ENCODE data around the gene TRIM68. TPM values are rescaled to one million over a fixed set of nuclear protein-coding genes. Genes with fewer than 3 reads are reported as not detected.

Gene TRIM68
- total RNA-seq, 5 donors from 2014 or later (not counting 1 experiment from before 2014, with no cell fraction given) = 7.6 to 22.0 (median 17.4) TPM

DNA sequence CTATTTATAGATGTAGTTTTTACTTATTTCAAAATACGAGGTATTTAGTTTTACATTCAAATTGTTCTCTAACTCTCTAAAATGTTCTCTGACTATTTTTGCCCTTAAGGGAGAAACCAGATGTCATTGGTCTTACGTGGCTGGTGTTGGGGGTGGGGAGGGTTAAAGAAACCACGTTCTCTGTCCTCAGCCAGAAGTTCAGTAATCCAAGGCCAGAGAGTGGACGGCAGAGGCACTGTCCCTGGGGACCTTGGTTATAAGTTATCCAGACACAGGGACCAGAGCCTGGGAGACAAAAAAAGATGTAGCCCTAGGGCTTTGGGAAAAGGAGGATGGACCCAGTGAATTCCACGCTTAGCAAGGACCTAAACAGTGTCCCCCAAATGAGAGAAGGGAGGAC lies 35.0 kb upstream of the TRIM68 start:
- Histone ChIP-seq H3K4me1 (ENCODE audit: control insufficient read depth in 1 of 2, extremely low read depth in 1 of 2, insufficient read depth in 2 of 2, low read length in 2 of 2) (no peaks in the 10 kb centered on the region), H3K27me3 (replicated peaks in 1 of 2; ENCODE audit: control insufficient read depth in 2 of 2, extremely low read depth in 1 of 2, insufficient read depth in 2 of 2, low read length in 1 of 2) (peaks cover 0 to 18% of the 10 kb centered on the region in 2 experiments), H3K36me3 (ENCODE audit: control insufficient read depth in 2 of 2, extremely low read depth in 1 of 2, insufficient read depth in 1 of 2, low read length in 1 of 2) (no peaks in the 10 kb centered on the region), H3K9me3 (no peaks in the 10 kb centered on the region), H3K27ac (ENCODE audit: low read length) (no peak overlapping the region), H3K4me3 (ENCODE audit: control insufficient read depth in 1 of 2, extremely low read depth in 1 of 2, low read length in 1 of 2) (no peak overlapping the region)
- WGBS (ENCODE audit: insufficient coverage) = 30% methylated on average over 3 of the region's 5 CpGs
- DNase-seq = no peak
- Mint-ChIP-seq H3K27me3 (peaks cover 3 to 16% of the 10 kb centered on the region in 2 donors), H3K36me3 (no peaks in the 10 kb centered on the region), H3K9me3 (no peaks in the 10 kb centered on the region), H3K4me3 (no peak overlapping the region), H3K27ac (no peak overlapping the region), H3K4me1 (no peaks in the 10 kb centered on the region)
- POLR2A ChIA-PET = no interaction called here
- CTCF ChIA-PET = no interaction called here
- ATAC-seq (replicated peaks in 1 of 4) = no peak

DNA sequence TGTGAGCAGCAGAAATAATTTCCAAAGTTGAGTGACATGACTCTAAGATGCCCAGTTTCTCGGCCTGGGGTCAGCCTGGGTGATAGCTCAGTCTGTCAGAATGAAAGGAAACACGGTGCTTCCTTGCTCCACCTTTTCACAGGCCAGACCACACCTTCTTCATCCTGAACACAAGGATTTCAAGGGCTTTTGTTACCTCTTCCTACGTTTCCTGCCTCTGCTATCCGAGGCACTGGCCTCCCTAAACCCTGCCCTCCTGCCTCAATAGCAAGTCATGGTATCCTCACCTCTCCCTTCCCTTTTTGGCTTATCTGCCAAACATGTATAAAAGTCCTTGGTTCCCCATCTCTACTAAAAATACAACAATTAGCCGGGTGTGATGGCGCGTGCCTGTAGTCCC lies 34.0 kb upstream of the TRIM68 start:
- no peak overlapping the region for H3K4me3 Mint-ChIP-seq
- H3K9me3 Mint-ChIP-seq = no peaks in the 10 kb centered on the region
- POLR2A ChIA-PET = no interaction called here
- ATAC-seq (replicated peaks in 1 of 4) (no peak), DNase-seq (no peak)
- H3K27me3 ChIP-seq (replicated peaks in 1 of 2; ENCODE audit: control insufficient read depth in 2 of 2, extremely low read depth in 1 of 2, insufficient read depth in 2 of 2, low read length in 1 of 2) = peaks cover 0 to 22% of the 10 kb centered on the region in 2 experiments
- CTCF ChIA-PET = no interaction called here
- H3K36me3 Mint-ChIP-seq = no peaks in the 10 kb centered on the region
- no peaks in the 10 kb centered on the region for H3K36me3 ChIP-seq (ENCODE audit: control insufficient read depth in 2 of 2, extremely low read depth in 1 of 2, insufficient read depth in 1 of 2, low read length in 1 of 2)
- peaks cover 0 to 3% of the 10 kb centered on the region in 2 experiments for H3K4me1 ChIP-seq (ENCODE audit: control insufficient read depth in 1 of 2, extremely low read depth in 1 of 2, insufficient read depth in 2 of 2, low read length in 2 of 2)
- H3K9me3 ChIP-seq = no peaks in the 10 kb centered on the region
- no peaks in the 10 kb centered on the region for H3K4me1 Mint-ChIP-seq
- no peak overlapping the region for H3K27ac ChIP-seq (ENCODE audit: low read length)
- no peak overlapping the region for H3K27ac Mint-ChIP-seq
- 77% methylated on average over 4 of the region's 7 CpGs for WGBS (ENCODE audit: insufficient coverage)
- H3K4me3 ChIP-seq (ENCODE audit: control insufficient read depth in 1 of 2, extremely low read depth in 1 of 2, low read length in 1 of 2) = no peak overlapping the region
- peaks cover 3 to 16% of the 10 kb centered on the region in 2 donors for H3K27me3 Mint-ChIP-seq

DNA sequence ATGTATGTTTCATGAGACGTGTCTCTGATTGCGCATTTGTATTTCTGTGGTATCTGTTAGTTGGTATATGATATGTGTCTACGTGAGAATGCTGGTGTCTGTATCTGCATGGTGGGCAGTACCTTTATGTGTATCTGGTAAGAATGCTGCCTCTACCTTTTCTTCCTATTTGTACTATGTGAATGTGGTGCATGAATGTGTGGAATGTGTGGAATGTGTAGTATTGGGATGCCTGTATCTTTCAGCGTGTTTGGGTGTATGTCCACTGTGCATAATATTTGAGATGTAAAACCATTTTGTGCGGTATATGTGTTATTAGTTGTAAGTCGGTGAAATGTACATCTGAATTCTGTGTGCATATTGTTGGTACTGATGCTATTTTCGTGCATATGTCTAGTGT lies 33.5 kb upstream of the TRIM68 start:
- H3K4me1 ChIP-seq (ENCODE audit: control insufficient read depth in 1 of 2, extremely low read depth in 1 of 2, insufficient read depth in 2 of 2, low read length in 2 of 2) = peaks cover 0 to 6% of the 10 kb centered on the region in 2 experiments
- ATAC-seq (replicated peaks in 1 of 4) (no peak), DNase-seq (no peak)
- peaks cover 0 to 26% of the 10 kb centered on the region in 2 experiments for H3K27me3 ChIP-seq (replicated peaks in 1 of 2; ENCODE audit: control insufficient read depth in 2 of 2, extremely low read depth in 1 of 2, insufficient read depth in 2 of 2, low read length in 1 of 2)
- CTCF ChIA-PET = no interaction called here
- no peaks in the 10 kb centered on the region for H3K36me3 ChIP-seq (ENCODE audit: control insufficient read depth in 2 of 2, extremely low read depth in 1 of 2, insufficient read depth in 1 of 2, low read length in 1 of 2)
- WGBS (ENCODE audit: insufficient coverage) = 91% methylated on average over 7 of the region's 7 CpGs
- Mint-ChIP-seq H3K36me3 (no peaks in the 10 kb centered on the region), H3K27ac (no peak overlapping the region), H3K4me3 (no peak overlapping the region), H3K9me3 (no peaks in the 10 kb centered on the region), H3K27me3 (peaks cover 3 to 16% of the 10 kb centered on the region in 2 donors), H3K4me1 (no peaks in the 10 kb centered on the region)
- POLR2A ChIA-PET = no interaction called here
- H3K27ac ChIP-seq (ENCODE audit: low read length) = no peak overlapping the region
- no peak overlapping the region for H3K4me3 ChIP-seq (ENCODE audit: control insufficient read depth in 1 of 2, extremely low read depth in 1 of 2, low read length in 1 of 2)
- H3K9me3 ChIP-seq = no peaks in the 10 kb centered on the region

DNA sequence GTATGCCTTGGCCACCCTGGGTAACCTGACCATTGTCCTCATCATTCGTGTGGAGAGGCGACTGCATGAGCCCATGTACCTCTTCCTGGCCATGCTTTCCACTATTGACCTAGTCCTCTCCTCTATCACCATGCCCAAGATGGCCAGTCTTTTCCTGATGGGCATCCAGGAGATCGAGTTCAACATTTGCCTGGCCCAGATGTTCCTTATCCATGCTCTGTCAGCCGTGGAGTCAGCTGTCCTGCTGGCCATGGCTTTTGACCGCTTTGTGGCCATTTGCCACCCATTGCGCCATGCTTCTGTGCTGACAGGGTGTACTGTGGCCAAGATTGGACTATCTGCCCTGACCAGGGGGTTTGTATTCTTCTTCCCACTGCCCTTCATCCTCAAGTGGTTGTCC lies 31.9 kb upstream of the TRIM68 start:
- no peak for ATAC-seq (replicated peaks in 1 of 4)
- Mint-ChIP-seq H3K4me1 (no peaks in the 10 kb centered on the region), H3K36me3 (no peaks in the 10 kb centered on the region), H3K9me3 (no peaks in the 10 kb centered on the region), H3K27ac (no peak overlapping the region), H3K4me3 (no peak overlapping the region), H3K27me3 (peaks cover 3 to 16% of the 10 kb centered on the region in 2 donors)
- CTCF ChIA-PET = no interaction called here
- POLR2A ChIA-PET = no interaction called here
- peaks cover 0 to 26% of the 10 kb centered on the region in 2 experiments for H3K27me3 ChIP-seq (replicated peaks in 1 of 2; ENCODE audit: control insufficient read depth in 2 of 2, extremely low read depth in 1 of 2, insufficient read depth in 2 of 2, low read length in 1 of 2)
- no peak overlapping the region for H3K4me3 ChIP-seq (ENCODE audit: control insufficient read depth in 1 of 2, extremely low read depth in 1 of 2, low read length in 1 of 2)
- no peak overlapping the region for H3K27ac ChIP-seq (ENCODE audit: low read length)
- WGBS (ENCODE audit: insufficient coverage) = 57% methylated on average over 4 of the region's 6 CpGs
- H3K9me3 ChIP-seq = no peaks in the 10 kb centered on the region
- peaks cover 0 to 6% of the 10 kb centered on the region in 2 experiments for H3K4me1 ChIP-seq (ENCODE audit: control insufficient read depth in 1 of 2, extremely low read depth in 1 of 2, insufficient read depth in 2 of 2, low read length in 2 of 2)
- H3K36me3 ChIP-seq (ENCODE audit: control insufficient read depth in 2 of 2, extremely low read depth in 1 of 2, insufficient read depth in 1 of 2, low read length in 1 of 2) = no peaks in the 10 kb centered on the region
- no peak for DNase-seq

DNA sequence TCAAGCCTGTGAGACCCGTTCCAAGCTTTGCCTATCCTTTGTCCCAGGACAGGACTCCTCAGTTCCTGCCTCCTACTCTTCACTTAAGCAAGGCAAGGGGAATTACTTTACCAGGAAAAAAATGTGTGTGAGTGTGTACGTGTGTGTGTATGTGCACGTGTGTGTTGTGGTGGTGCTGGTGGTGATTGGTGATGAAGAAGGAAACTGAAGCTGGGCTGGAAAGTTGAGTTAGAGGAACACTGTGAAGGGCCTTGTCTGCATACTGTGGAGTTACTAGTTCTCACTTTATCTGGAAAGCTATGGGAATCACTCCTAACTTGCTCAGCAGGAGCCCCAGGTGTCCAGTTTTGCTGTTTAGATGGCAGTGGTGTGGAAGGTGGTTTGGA lies 29.6 kb upstream of the TRIM68 start:
- peaks cover 0 to 13% of the 10 kb centered on the region in 2 donors for H3K27me3 Mint-ChIP-seq
- no CpG with 5 or more reads among the region's 3 CpGs for WGBS (ENCODE audit: insufficient coverage)
- H3K9me3 Mint-ChIP-seq = no peaks in the 10 kb centered on the region
- DNase-seq (no peak), ATAC-seq (replicated peaks in 1 of 4) (no peak)
- Histone ChIP-seq H3K27ac (ENCODE audit: low read length) (no peak overlapping the region), H3K9me3 (no peaks in the 10 kb centered on the region), H3K4me1 (ENCODE audit: control insufficient read depth in 1 of 2, extremely low read depth in 1 of 2, insufficient read depth in 2 of 2, low read length in 2 of 2) (peaks cover 0 to 6% of the 10 kb centered on the region in 2 experiments), H3K27me3 (replicated peaks in 1 of 2; ENCODE audit: control insufficient read depth in 2 of 2, extremely low read depth in 1 of 2, insufficient read depth in 2 of 2, low read length in 1 of 2) (peaks cover 0 to 19% of the 10 kb centered on the region in 2 experiments), H3K4me3 (ENCODE audit: control insufficient read depth in 1 of 2, extremely low read depth in 1 of 2, low read length in 1 of 2) (no peak overlapping the region), H3K36me3 (ENCODE audit: control insufficient read depth in 2 of 2, extremely low read depth in 1 of 2, insufficient read depth in 1 of 2, low read length in 1 of 2) (no peaks in the 10 kb centered on the region)
- H3K27ac Mint-ChIP-seq = no peak overlapping the region
- H3K4me1 Mint-ChIP-seq = no peaks in the 10 kb centered on the region
- ChIA-PET CTCF (interaction anchor here (0.6 to 2.4 kb wide), 6 partner anchors 8 to 1258 kb away, joined by 3 to 13 read pairs (median 5); no protein-coding TSS in a partner anchor), POLR2A (interaction anchor here (0.6 to 1.0 kb wide), 2 partner anchors 56 to 450 kb away, joined by 3 to 5 read pairs; no protein-coding TSS in a partner anchor)
- no peak overlapping the region for H3K4me3 Mint-ChIP-seq
- H3K36me3 Mint-ChIP-seq = no peaks in the 10 kb centered on the region

DNA sequence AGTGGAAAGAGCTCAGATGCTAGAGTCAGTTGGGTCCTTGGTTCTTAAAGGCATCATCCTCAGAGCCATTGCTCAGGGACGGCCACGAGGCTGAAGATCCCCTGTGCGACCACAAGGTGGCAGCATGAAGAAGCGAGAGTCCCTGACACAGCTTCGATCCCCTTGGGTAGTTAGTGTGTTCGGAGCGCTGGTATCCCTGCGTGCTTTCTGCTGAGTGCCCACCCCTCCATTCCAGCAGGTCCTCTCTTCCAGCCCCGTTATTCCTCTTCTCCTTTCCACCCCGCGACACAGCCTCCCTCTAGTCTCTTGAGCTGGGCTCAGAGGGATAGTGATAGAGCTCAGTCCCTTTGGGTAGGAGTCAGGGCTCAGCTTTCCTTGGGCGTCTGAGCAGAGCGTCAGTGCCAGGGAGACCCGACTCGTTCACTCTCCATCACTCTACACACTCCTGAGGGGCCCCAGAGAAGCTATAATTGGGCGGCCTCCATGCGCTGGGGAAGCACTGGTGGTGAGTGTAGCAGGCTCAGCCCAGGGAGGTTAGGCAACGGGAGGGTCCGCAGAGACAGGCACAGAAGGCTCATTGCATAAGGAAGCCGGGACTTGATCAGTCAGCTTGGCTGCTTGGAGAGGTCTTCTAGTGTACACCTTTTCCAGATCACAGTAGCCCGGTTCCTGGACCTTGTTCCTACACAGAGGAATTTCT lies 29.1 kb upstream of the TRIM68 start, which contains the start of gene OR51D1:
TSS of gene OR51D1 (plus strand) at position 516 of the 700 bp plus-strand sequence. CDS start 2,314 bp downstream, outside the sequence.
- no peak within 1 kb of the TSS for H3K27ac Mint-ChIP-seq

More for the DNA sequence above, 29.1 kb upstream of the TRIM68 start, which contains the start of gene OR51D1:
- peaks cover 0 to 6% of the 10 kb centered on the region in 2 experiments for H3K4me1 ChIP-seq (ENCODE audit: control insufficient read depth in 1 of 2, extremely low read depth in 1 of 2, insufficient read depth in 2 of 2, low read length in 2 of 2)
- WGBS (ENCODE audit: insufficient coverage) = 44% methylated on average over 11 of the region's 21 CpGs
- H3K4me3 ChIP-seq (ENCODE audit: control insufficient read depth in 1 of 2, extremely low read depth in 1 of 2, low read length in 1 of 2) = no peak within 1 kb of the TSS
- peaks cover 2 to 12% of the 10 kb centered on the region in 2 donors for H3K27me3 Mint-ChIP-seq
- H3K9me3 Mint-ChIP-seq = no peaks in the 10 kb centered on the region
- H3K27ac ChIP-seq (ENCODE audit: low read length) = no peak within 1 kb of the TSS
- H3K9me3 ChIP-seq = no peaks in the 10 kb centered on the region
- ChIA-PET CTCF (interaction anchor here (0.6 to 2.4 kb wide), 10 partner anchors 8 to 1259 kb away, joined by 3 to 13 read pairs (median 4); no protein-coding TSS in a partner anchor), POLR2A (interaction anchor here (0.6 to 1.0 kb wide), 2 partner anchors 56 to 449 kb away, joined by 3 to 5 read pairs; no protein-coding TSS in a partner anchor)
- ATAC-seq (replicated peaks in 1 of 4) (peak; percentile 81 to 86 (median 86)), DNase-seq (peak; percentile 23 to 79 (median 55))
- no peaks in the 10 kb centered on the region for H3K36me3 ChIP-seq (ENCODE audit: control insufficient read depth in 2 of 2, extremely low read depth in 1 of 2, insufficient read depth in 1 of 2, low read length in 1 of 2)
- H3K27me3 ChIP-seq (replicated peaks in 1 of 2; ENCODE audit: control insufficient read depth in 2 of 2, extremely low read depth in 1 of 2, insufficient read depth in 2 of 2, low read length in 1 of 2) = peaks cover 0 to 15% of the 10 kb centered on the region in 2 experiments
- no peaks in the 10 kb centered on the region for H3K4me1 Mint-ChIP-seq
- no peaks in the 10 kb centered on the region for H3K36me3 Mint-ChIP-seq
- H3K4me3 Mint-ChIP-seq = no peak within 1 kb of the TSS

All from T-cell (primary cell).